HepG2 (cell line): Measurements from ENCODE around the gene MYO9A. TPM values are rescaled to one million over a fixed set of nuclear protein-coding genes. Genes with fewer than 3 reads are reported as not detected.

Source experiments
- ERF ChIP-seq: IDR thresholded peaks from 2 replicates; pipeline ENCODE4 v1.6.1; 2018; ENCODE audit warnings: missing biosample characterization, missing genetic modification reagents
- MAZ ChIP-seq, 2 experiments: sonication (generic) in 1 of 2; formaldehyde crosslinking in 1 of 2; IDR thresholded peaks; 2 replicates each; pipeline versions ENCODE4 v1.5.0 to v1.6.1; 2012 to 2020; ENCODE audit warnings: low read depth in 2 of 2, mild to moderate bottlenecking in 2 of 2, borderline replicate concordance in 1 of 2, improper control_type of control experiment in 1 of 2, low read length in 1 of 2, missing genetic modification reagents in 1 of 2, moderate library complexity in 1 of 2
- POGZ ChIP-seq: sonication (generic); formaldehyde crosslinking; IDR thresholded peaks from 2 replicates; pipeline ENCODE4 v1.4.0; 2020; ENCODE audit warnings: mild to moderate bottlenecking, missing genetic modification reagents
- ZBTB20 ChIP-seq: sonication (generic); formaldehyde crosslinking; IDR thresholded peaks from 2 replicates; pipeline ENCODE4 v1.8.1; 2023; ENCODE audit warnings: missing genetic modification reagents, low read depth, mild to moderate bottlenecking, borderline replicate concordance
- ZFP90 ChIP-seq: sonication (generic); formaldehyde crosslinking; IDR thresholded peaks from 2 replicates; pipeline ENCODE4 v1.8.0; 2022; ENCODE audit warnings: missing genetic modification reagents, mild to moderate bottlenecking, inconsistent platforms, borderline replicate concordance
- ZNF180 ChIP-seq: sonication (generic); formaldehyde crosslinking; IDR thresholded peaks from 2 replicates; pipeline ENCODE4 v1.4.0; 2020; ENCODE audit warnings: low read depth, missing genetic modification reagents, borderline replicate concordance
- ZZZ3 ChIP-seq: sonication (generic); formaldehyde crosslinking; IDR thresholded peaks from 2 replicates; pipeline ENCODE4 v1.4.0; 2020; ENCODE audit warnings: missing genetic modification reagents, mild to moderate bottlenecking, borderline replicate concordance
- polyA plus RNA-seq, 8 experiments: library from polyadenylated mRNA; depleted of rRNA in 3 of 8; stranded (reverse) in 7 of 8; unstranded in 1 of 8; fragments of >200 nt; fragmentation: Illumina TruSeq in 4 of 8; extraction: Trizol in 4 of 8; gene quantifications; 2 replicates each; pipeline versions ENCODE4 v1.2.1 to v1.2.3, GENCODE V29; 2011 to 2016; ENCODE audit warnings: low read depth in 4 of 8, missing spikeins in 1 of 8, mixed read lengths in 1 of 8; ENCODE audit not compliant: insufficient read depth in 1 of 8
- total RNA-seq, 5 experiments: library from RNA; depleted of rRNA; stranded (reverse); fragments of >200 nt; fragmentation: Illumina TruSeq; extraction: Trizol; gene quantifications; 2 replicates each; pipeline ENCODE4 v1.2.3, GENCODE V29; 2016; ENCODE audit warnings: low read depth in 1 of 5
- TF ChIP-seq, protein P1 (sequence below): sonication (generic); formaldehyde crosslinking; IDR thresholded peaks from one replicate; pipeline ENCODE4 v1.5.1; 2020; ENCODE audit warnings: mild to moderate bottlenecking, missing genetic modification reagents; ENCODE audit errors: not compliant biosample characterization
- TF ChIP-seq, protein P2 (sequence below): IDR thresholded peaks from 2 replicates; pipeline ENCODE4 v1.4.0; 2020; ENCODE audit warnings: mild to moderate bottlenecking, missing genetic modification reagents
- TF ChIP-seq, protein P3 (sequence below): sonication (generic); formaldehyde crosslinking; IDR thresholded peaks from 2 replicates; pipeline ENCODE4 v1.5.1; 2020; ENCODE audit warnings: mild to moderate bottlenecking, moderate library complexity, missing genetic modification reagents

MYO9A gene
- total and polyA plus RNA-seq, 2 of the 13 experiments (the other 11 are each of a cell fraction or from before 2014, with no cell fraction given) = 4.8 to 15.3 TPM

DNA sequence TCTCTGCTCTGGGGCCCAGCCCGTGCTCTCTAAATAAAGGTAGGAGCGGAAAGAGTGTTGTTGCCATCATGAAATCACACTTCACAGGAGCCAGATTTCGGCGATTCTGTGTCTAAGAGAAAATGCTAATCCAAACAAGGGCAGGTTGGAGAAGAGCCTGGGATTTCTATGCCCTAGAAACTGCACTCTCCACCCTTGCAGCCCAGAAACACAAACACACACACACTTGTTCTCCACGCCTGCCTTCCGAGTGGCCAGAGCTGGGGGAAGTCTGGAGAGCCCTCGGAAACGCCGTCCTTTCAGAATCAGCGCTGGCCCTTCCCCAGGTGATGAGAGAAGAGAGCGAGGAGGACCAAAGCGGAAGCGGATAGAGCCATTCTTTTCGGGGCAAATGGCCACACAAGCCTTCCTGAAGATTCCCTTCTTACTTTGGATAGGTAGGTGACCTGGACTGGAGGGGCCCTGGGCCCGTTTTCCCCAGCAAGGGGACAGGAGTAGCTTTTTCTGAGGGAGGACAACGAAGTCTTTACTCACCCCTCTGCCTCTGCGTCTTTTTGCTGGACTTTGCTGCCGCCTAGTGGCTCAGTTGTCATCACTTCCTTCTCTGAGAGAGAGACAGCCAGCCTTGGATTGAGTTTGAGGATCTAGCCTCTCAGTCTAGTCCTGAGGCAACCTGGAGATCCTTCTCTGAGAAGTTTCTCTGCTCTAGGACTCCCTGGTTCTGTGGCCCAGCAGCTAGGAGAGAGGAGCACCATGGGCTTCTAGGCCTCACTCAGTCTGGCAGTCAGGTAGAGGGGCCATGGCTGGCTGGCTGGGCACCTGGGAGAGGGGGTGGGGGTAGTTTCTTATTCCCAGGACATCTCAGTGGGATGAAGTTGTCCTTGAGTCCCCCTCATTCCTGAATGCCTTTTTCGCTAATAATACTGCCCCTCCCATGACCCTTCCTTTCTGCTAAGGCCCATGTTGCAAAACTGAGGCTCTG, 38.0 kb upstream of the MYO9A start (continued):
- TF ChIP-seq, protein P1, sequence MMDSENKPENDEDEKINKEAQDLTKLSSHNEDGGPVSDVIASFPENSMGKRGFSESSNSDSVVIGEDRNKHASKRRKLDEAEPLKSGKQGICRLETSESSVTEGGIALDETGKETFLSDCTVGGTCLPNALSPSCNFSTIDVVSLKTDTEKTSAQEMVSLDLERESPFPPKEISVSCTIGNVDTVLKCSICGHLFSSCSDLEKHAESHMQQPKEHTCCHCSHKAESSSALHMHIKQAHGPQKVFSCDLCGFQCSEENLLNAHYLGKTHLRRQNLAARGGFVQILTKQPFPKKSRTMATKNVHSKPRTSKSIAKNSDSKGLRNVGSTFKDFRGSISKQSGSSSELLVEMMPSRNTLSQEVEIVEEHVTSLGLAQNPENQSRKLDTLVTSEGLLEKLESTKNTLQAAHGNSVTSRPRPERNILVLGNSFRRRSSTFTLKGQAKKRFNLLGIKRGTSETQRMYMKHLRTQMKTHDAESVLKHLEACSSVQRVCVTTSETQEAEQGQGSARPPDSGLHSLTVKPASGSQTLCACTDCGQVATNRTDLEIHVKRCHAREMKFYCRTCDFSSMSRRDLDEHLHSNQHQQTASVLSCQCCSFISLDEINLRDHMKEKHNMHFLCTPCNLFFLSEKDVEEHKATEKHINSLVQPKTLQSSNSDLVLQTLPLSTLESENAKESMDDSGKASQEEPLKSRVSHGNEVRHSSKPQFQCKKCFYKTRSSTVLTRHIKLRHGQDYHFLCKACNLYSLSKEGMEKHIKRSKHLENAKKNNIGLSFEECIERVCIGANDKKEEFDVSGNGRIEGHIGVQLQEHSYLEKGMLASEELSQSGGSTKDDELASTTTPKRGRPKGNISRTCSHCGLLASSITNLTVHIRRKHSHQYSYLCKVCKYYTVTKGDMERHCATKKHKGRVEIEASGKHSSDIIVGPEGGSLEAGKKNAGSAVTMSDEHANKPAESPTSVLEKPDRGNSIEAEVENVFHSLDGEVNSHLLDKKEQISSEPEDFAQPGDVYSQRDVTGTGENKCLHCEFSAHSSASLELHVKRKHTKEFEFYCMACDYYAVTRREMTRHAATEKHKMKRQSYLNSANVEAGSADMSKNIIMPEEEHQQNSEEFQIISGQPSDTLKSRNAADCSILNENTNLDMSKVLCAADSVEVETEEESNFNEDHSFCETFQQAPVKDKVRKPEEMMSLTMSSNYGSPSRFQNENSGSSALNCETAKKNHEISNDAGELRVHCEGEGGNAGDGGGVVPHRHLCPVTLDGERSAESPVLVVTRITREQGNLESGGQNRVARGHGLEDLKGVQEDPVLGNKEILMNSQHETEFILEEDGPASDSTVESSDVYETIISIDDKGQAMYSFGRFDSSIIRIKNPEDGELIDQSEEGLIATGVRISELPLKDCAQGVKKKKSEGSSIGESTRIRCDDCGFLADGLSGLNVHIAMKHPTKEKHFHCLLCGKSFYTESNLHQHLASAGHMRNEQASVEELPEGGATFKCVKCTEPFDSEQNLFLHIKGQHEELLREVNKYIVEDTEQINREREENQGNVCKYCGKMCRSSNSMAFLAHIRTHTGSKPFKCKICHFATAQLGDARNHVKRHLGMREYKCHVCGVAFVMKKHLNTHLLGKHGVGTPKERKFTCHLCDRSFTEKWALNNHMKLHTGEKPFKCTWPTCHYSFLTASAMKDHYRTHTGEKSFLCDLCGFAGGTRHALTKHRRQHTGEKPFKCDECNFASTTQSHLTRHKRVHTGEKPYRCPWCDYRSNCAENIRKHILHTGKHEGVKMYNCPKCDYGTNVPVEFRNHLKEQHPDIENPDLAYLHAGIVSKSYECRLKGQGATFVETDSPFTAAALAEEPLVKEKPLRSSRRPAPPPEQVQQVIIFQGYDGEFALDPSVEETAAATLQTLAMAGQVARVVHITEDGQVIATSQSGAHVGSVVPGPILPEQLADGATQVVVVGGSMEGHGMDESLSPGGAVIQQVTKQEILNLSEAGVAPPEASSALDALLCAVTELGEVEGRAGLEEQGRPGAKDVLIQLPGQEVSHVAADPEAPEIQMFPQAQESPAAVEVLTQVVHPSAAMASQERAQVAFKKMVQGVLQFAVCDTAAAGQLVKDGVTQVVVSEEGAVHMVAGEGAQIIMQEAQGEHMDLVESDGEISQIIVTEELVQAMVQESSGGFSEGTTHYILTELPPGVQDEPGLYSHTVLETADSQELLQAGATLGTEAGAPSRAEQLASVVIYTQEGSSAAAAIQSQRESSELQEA (CRISPR knock-in tag) = no peak
- TF ChIP-seq ZBTB20 = 0 out of 2 replicates have a peak, but pooled peaks have one; percentile 22
- no peak for TF ChIP-seq POGZ
- TF ChIP-seq ZZZ3 = no peak
- TF ChIP-seq MAZ (IDR thresholded peaks at IDR 0.05; ENCODE audit: borderline replicate concordance, low read depth, low read length) = 0 out of 2 replicates have a peak, but pooled peaks have one; percentile 23
- TF ChIP-seq MAZ (CRISPR knock-in tag; IDR thresholded peaks at IDR 0.05; ENCODE audit: low read depth) = peak; percentile 38; the same call in 1 of the 2 replicates
- TF ChIP-seq ZFP90 (CRISPR knock-in tag) = no peak
- no peak for TF ChIP-seq ZNF180 (CRISPR knock-in tag)
- TF ChIP-seq, protein P2, sequence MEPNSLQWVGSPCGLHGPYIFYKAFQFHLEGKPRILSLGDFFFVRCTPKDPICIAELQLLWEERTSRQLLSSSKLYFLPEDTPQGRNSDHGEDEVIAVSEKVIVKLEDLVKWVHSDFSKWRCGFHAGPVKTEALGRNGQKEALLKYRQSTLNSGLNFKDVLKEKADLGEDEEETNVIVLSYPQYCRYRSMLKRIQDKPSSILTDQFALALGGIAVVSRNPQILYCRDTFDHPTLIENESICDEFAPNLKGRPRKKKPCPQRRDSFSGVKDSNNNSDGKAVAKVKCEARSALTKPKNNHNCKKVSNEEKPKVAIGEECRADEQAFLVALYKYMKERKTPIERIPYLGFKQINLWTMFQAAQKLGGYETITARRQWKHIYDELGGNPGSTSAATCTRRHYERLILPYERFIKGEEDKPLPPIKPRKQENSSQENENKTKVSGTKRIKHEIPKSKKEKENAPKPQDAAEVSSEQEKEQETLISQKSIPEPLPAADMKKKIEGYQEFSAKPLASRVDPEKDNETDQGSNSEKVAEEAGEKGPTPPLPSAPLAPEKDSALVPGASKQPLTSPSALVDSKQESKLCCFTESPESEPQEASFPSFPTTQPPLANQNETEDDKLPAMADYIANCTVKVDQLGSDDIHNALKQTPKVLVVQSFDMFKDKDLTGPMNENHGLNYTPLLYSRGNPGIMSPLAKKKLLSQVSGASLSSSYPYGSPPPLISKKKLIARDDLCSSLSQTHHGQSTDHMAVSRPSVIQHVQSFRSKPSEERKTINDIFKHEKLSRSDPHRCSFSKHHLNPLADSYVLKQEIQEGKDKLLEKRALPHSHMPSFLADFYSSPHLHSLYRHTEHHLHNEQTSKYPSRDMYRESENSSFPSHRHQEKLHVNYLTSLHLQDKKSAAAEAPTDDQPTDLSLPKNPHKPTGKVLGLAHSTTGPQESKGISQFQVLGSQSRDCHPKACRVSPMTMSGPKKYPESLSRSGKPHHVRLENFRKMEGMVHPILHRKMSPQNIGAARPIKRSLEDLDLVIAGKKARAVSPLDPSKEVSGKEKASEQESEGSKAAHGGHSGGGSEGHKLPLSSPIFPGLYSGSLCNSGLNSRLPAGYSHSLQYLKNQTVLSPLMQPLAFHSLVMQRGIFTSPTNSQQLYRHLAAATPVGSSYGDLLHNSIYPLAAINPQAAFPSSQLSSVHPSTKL (CRISPR knock-in tag) = no peak
- peak; percentile 44; the same call in 1 of the 2 replicates for TF ChIP-seq ERF (CRISPR knock-in tag)
- TF ChIP-seq, protein P3, sequence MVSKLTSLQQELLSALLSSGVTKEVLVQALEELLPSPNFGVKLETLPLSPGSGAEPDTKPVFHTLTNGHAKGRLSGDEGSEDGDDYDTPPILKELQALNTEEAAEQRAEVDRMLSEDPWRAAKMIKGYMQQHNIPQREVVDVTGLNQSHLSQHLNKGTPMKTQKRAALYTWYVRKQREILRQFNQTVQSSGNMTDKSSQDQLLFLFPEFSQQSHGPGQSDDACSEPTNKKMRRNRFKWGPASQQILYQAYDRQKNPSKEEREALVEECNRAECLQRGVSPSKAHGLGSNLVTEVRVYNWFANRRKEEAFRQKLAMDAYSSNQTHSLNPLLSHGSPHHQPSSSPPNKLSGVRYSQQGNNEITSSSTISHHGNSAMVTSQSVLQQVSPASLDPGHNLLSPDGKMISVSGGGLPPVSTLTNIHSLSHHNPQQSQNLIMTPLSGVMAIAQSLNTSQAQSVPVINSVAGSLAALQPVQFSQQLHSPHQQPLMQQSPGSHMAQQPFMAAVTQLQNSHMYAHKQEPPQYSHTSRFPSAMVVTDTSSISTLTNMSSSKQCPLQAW = peak; percentile 29; the same call in 1 of the 2 replicates
